ENCODE results near the gene B4GALT3.

Gene B4GALT3

GRCh38 chr1:161121834-161122233 is 55.5 kb downstream of the B4GALT3 start:
- no peak for DNase-seq

Measured in activated naive CD4-positive, alpha-beta T cell treated with Interleukin-2 at 50 U/mL for 16 hours (primary cell).